Measurements from ENCODE around the gene EPPIN. TPM values are rescaled to one million over a fixed set of nuclear protein-coding genes. Genes with fewer than 3 reads are reported as not detected.
A peak's percentile ranks its signal among the peaks of the same experiment; 100 is the strongest.

EPPIN gene
- total RNA-seq (2021) (0.16 to 0.26 TPM (median 0.23 TPM) in 3 replicates), Bru-seq, nascent RNA (percentile 17 among the genes with signal in this experiment)
- long read RNA-seq, experiment 1, result 0 reads
- long read RNA-seq, experiment 2, result 0 reads
- long read RNA-seq, experiment 3, result 0 reads

GRCh38 chr20:45547206-45547770 lies at the start of gene EPPIN:
Gene EPPIN (minus strand): TSS chr20:45547401. CDS start chr20:45547357, 44 bp downstream.
- no peak for ATAC-seq
- TF ChIP-seq, protein P1, sequence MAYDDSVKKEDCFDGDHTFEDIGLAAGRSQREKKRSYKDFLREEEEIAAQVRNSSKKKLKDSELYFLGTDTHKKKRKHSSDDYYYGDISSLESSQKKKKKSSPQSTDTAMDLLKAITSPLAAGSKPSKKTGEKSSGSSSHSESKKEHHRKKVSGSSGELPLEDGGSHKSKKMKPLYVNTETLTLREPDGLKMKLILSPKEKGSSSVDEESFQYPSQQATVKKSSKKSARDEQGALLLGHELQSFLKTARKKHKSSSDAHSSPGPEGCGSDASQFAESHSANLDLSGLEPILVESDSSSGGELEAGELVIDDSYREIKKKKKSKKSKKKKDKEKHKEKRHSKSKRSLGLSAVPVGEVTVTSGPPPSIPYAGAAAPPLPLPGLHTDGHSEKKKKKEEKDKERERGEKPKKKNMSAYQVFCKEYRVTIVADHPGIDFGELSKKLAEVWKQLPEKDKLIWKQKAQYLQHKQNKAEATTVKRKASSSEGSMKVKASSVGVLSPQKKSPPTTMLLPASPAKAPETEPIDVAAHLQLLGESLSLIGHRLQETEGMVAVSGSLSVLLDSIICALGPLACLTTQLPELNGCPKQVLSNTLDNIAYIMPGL (CRISPR knock-in tag; IDR thresholded peaks at IDR 0.05), result no peak
- TF ChIP-seq ZNF512 (CRISPR knock-in tag; IDR thresholded peaks at IDR 0.05; ENCODE audit: borderline replicate concordance) (no peak), OVOL2 (CRISPR knock-in tag; IDR thresholded peaks at IDR 0.05; ENCODE audit: borderline replicate concordance) (no peak), ZNF532 (CRISPR knock-in tag; IDR thresholded peaks at IDR 0.05; ENCODE audit: borderline replicate concordance) (no peak), USF1 (CRISPR knock-in tag; IDR thresholded peaks at IDR 0.05) (no peak), NR1H2 (CRISPR knock-in tag; IDR thresholded peaks at IDR 0.05) (no peak), ZNF317 (CRISPR knock-in tag; IDR thresholded peaks at IDR 0.05; ENCODE audit: borderline replicate concordance, low read depth) (no peak), PRRX2 (CRISPR knock-in tag; IDR thresholded peaks at IDR 0.05) (no peak), CREM (CRISPR knock-in tag; IDR thresholded peaks at IDR 0.05) (no peak), KAT7 (CRISPR knock-in tag; IDR thresholded peaks at IDR 0.05; ENCODE audit: borderline replicate concordance) (no peak), TCF7 (CRISPR knock-in tag; IDR thresholded peaks at IDR 0.05; ENCODE audit: low read depth) (no peak), NFATC4 (CRISPR knock-in tag; IDR thresholded peaks at IDR 0.05) (no peak), FOXJ3 (CRISPR knock-in tag; IDR thresholded peaks at IDR 0.05; ENCODE audit: borderline replicate concordance) (no peak), ZNF232 (CRISPR knock-in tag; IDR thresholded peaks at IDR 0.05) (no peak), FOXK1 (CRISPR knock-in tag; IDR thresholded peaks at IDR 0.05) (no peak), AR (CRISPR knock-in tag; IDR thresholded peaks at IDR 0.05) (no peak), ZBTB21 (CRISPR knock-in tag; IDR thresholded peaks at IDR 0.05; ENCODE audit: borderline replicate concordance) (no peak)
- TF ChIP-seq, protein P2, sequence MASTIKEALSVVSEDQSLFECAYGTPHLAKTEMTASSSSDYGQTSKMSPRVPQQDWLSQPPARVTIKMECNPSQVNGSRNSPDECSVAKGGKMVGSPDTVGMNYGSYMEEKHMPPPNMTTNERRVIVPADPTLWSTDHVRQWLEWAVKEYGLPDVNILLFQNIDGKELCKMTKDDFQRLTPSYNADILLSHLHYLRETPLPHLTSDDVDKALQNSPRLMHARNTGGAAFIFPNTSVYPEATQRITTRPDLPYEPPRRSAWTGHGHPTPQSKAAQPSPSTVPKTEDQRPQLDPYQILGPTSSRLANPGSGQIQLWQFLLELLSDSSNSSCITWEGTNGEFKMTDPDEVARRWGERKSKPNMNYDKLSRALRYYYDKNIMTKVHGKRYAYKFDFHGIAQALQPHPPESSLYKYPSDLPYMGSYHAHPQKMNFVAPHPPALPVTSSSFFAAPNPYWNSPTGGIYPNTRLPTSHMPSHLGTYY (CRISPR knock-in tag; IDR thresholded peaks at IDR 0.05), result no peak
- TF ChIP-seq, protein P3, sequence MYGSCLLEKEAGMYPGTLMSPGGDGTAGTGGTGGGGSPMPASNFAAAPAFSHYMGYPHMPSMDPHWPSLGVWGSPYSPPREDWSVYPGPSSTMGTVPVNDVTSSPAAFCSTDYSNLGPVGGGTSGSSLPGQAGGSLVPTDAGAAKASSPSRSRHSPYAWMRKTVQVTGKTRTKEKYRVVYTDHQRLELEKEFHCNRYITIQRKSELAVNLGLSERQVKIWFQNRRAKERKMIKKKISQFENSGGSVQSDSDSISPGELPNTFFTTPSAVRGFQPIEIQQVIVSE (CRISPR knock-in tag; IDR thresholded peaks at IDR 0.05; ENCODE audit: borderline replicate concordance), result no peak
- TF ChIP-seq, protein P4, sequence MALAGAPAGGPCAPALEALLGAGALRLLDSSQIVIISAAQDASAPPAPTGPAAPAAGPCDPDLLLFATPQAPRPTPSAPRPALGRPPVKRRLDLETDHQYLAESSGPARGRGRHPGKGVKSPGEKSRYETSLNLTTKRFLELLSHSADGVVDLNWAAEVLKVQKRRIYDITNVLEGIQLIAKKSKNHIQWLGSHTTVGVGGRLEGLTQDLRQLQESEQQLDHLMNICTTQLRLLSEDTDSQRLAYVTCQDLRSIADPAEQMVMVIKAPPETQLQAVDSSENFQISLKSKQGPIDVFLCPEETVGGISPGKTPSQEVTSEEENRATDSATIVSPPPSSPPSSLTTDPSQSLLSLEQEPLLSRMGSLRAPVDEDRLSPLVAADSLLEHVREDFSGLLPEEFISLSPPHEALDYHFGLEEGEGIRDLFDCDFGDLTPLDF (CRISPR knock-in tag; IDR thresholded peaks at IDR 0.05), result no peak
- no peak within 1 kb of the TSS for H3K4me3 Mint-ChIP-seq
- ChIA-PET CTCF (interaction anchor here (0.5 to 2.7 kb wide), 3 partner anchors 82 to 226 kb away, joined by 3 to 22 read pairs (median 4); partner anchors contain the start of gene WFDC10A), POLR2A (no interaction called here)
- H3K9me3 Mint-ChIP-seq, result peaks cover 9% of the 10 kb centered on the region
- H3K27ac Mint-ChIP-seq, result no peak within 1 kb of the TSS
- H3K27me3 Mint-ChIP-seq (ENCODE audit: low read depth), result no peaks in the 10 kb centered on the region
- peaks cover 13% of the 10 kb centered on the region for H3K4me1 Mint-ChIP-seq
- no peak for DNase-seq (ENCODE audit: low spot score)
- H3K36me3 Mint-ChIP-seq, result 0 out of 2 replicates have a peak, but pooled peaks cover 7% of the 10 kb centered on the region
